Measurements from ENCODE around the gene EPYC.
"Not testable (repeated sequence)": the region's sequence is repeated elsewhere in the genome, so short reads cannot be mapped to it uniquely, and the experiment has no call there.

Gene EPYC

GRCh38 chr12:90989686-90990111 lies 15.1 kb downstream of the EPYC start:
- peaks cover 18% of the 10 kb centered on the region for H3K4me1 ChIP-seq (ENCODE audit: control insufficient read depth, insufficient read depth, low read length)

DNA sequence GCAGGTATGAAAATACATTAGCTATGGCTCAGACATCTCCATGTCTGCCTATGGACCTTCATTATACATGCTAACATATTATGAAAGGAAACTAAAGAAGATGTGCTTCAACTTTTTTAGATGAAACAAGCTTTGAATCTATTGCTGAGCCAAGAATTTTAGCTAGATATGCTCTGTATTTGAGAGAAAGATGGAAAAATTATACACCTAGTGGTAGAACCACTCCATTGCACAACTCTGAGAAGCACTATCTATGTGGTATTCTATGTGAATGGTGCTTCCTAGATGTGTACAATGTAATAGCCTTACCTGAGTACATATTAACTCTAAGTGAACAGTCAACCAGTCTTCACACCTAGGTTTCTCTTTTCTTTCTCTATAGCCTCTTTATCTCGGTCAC lies 17.3 kb downstream of the EPYC start:
- DNase-seq (ENCODE audit: low read depth): no peak
- H3K27me3 ChIP-seq (replicated peaks; ENCODE audit: control insufficient read depth, insufficient read depth, low read length): no peaks in the 10 kb centered on the region
- peaks cover 6% of the 10 kb centered on the region for H3K9me3 ChIP-seq (ENCODE audit: control insufficient read depth, low read length)
- H3K36me3 ChIP-seq (ENCODE audit: control insufficient read depth, insufficient read depth, low read length, severe bottlenecking): no peaks in the 10 kb centered on the region
- H3K9ac ChIP-seq (ENCODE audit: low read length): no peak overlapping the region
- H3K4me3 ChIP-seq (ENCODE audit: low read length): no peak overlapping the region
- peaks cover 18% of the 10 kb centered on the region for H3K4me1 ChIP-seq (ENCODE audit: control insufficient read depth, insufficient read depth, low read length)

More at GRCh38 chr12:90989686-90990111, 15.1 kb downstream of the EPYC start:
- H3K9me3 ChIP-seq (ENCODE audit: control insufficient read depth, low read length): peaks cover 6% of the 10 kb centered on the region
- H3K9ac ChIP-seq (ENCODE audit: low read length): no peak overlapping the region
- H3K4me3 ChIP-seq (ENCODE audit: low read length): peak overlapping the region; percentile 53
- DNase-seq (ENCODE audit: low read depth): no peak
- H3K27me3 ChIP-seq (replicated peaks; ENCODE audit: control insufficient read depth, insufficient read depth, low read length): no peaks in the 10 kb centered on the region
- no peaks in the 10 kb centered on the region for H3K36me3 ChIP-seq (ENCODE audit: control insufficient read depth, insufficient read depth, low read length, severe bottlenecking)

GRCh38 chr12:90987101-90987500 lies 17.7 kb downstream of the EPYC start:
- Histone ChIP-seq H3K36me3 (ENCODE audit: control insufficient read depth, insufficient read depth, low read length, severe bottlenecking) (no peaks in the 10 kb centered on the region), H3K9ac (ENCODE audit: low read length) (no peak overlapping the region), H3K9me3 (ENCODE audit: control insufficient read depth, low read length) (peaks cover 6% of the 10 kb centered on the region), H3K4me1 (ENCODE audit: control insufficient read depth, insufficient read depth, low read length) (peaks cover 18% of the 10 kb centered on the region), H3K4me3 (ENCODE audit: low read length) (no peak overlapping the region), H3K27me3 (replicated peaks; ENCODE audit: control insufficient read depth, insufficient read depth, low read length) (no peaks in the 10 kb centered on the region)
- DNase-seq (ENCODE audit: low read depth): no peak

DNA sequence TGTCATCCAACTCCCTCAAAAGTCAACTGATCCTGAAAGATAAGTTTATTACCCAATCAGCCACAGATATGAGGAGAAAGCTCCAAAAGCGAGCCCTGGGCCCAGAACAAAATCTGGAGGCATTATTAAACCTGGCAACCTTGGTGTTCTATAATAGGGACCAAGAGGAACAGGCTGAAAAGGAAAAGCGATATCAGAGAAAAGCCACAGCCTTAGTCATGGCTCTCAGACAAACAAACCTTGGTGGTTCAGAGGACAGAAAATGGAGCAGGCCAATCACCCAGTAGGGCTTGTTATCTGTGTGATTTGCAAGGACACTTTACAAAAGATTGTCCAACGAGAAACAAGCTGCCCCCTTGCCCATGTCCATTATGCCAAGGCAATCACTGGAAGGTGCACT lies 19.4 kb downstream of the EPYC start:
- H3K9ac ChIP-seq (ENCODE audit: low read length); H3K27me3 ChIP-seq (replicated peaks; ENCODE audit: control insufficient read depth, insufficient read depth, low read length); DNase-seq (ENCODE audit: low read depth); H3K36me3 ChIP-seq (ENCODE audit: control insufficient read depth, insufficient read depth, low read length, severe bottlenecking); H3K9me3 ChIP-seq (ENCODE audit: control insufficient read depth, low read length); H3K4me3 ChIP-seq (ENCODE audit: low read length): not testable (repeated sequence)
- peaks cover 18% of the 10 kb centered on the region for H3K4me1 ChIP-seq (ENCODE audit: control insufficient read depth, insufficient read depth, low read length)

GRCh38 chr12:90984114-90984513 lies 20.7 kb downstream of the EPYC start:
- Histone ChIP-seq H3K4me1 (ENCODE audit: control insufficient read depth, insufficient read depth, low read length) (peaks cover 16% of the 10 kb centered on the region), H3K27me3 (replicated peaks; ENCODE audit: control insufficient read depth, insufficient read depth, low read length) (no peaks in the 10 kb centered on the region), H3K9ac (ENCODE audit: low read length) (no peak overlapping the region), H3K36me3 (ENCODE audit: control insufficient read depth, insufficient read depth, low read length, severe bottlenecking) (no peaks in the 10 kb centered on the region), H3K9me3 (ENCODE audit: control insufficient read depth, low read length) (peaks cover 6% of the 10 kb centered on the region), H3K4me3 (ENCODE audit: low read length) (no peak overlapping the region)
- no peak for DNase-seq (ENCODE audit: low read depth)

DNA sequence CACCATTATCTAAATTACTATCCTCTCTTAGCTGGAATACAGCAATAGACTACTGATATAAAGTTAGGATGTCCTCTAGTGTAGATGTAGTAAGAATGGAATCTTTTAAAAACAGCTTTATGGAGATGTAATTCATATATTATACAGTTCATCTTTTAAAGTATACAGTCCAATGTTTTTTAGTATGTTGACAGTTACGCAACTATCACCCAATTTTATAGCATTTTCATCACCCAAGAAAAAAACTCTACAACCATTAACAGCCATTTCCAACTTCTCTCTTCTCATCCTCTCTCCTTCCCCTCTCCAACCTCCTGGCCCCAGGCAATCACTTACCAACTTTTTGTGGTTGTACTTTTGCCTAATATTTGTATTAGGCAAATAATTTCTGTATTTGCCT lies 22.6 kb downstream of the EPYC start:
- no peaks in the 10 kb centered on the region for H3K36me3 ChIP-seq (ENCODE audit: control insufficient read depth, insufficient read depth, low read length, severe bottlenecking)
- H3K9me3 ChIP-seq (ENCODE audit: control insufficient read depth, low read length): peaks cover 6% of the 10 kb centered on the region
- H3K27me3 ChIP-seq (replicated peaks; ENCODE audit: control insufficient read depth, insufficient read depth, low read length): no peaks in the 10 kb centered on the region
- no peak overlapping the region for H3K9ac ChIP-seq (ENCODE audit: low read length)
- no peak overlapping the region for H3K4me3 ChIP-seq (ENCODE audit: low read length)
- peaks cover 13% of the 10 kb centered on the region for H3K4me1 ChIP-seq (ENCODE audit: control insufficient read depth, insufficient read depth, low read length)
- DNase-seq (ENCODE audit: low read depth): no peak

- peak; percentile 75 for DNase-seq (ENCODE audit: low read depth)
- no peaks in the 10 kb centered on the region for H3K9me3 ChIP-seq (ENCODE audit: control insufficient read depth, low read length)
- H3K4me1 ChIP-seq (ENCODE audit: control insufficient read depth, insufficient read depth, low read length): peaks cover 13% of the 10 kb centered on the region
- no peak overlapping the region for H3K4me3 ChIP-seq (ENCODE audit: low read length)
- peak overlapping the region; percentile 48 for H3K9ac ChIP-seq (ENCODE audit: low read length)
- H3K36me3 ChIP-seq (ENCODE audit: control insufficient read depth, insufficient read depth, low read length, severe bottlenecking): no peaks in the 10 kb centered on the region
- H3K27me3 ChIP-seq (replicated peaks; ENCODE audit: control insufficient read depth, insufficient read depth, low read length): no peaks in the 10 kb centered on the region
Observed at GRCh38 chr12:90979951-90980350, 24.8 kb downstream of the EPYC start.

GRCh38 chr12:90979019-90979418 lies 25.8 kb downstream of the EPYC start:
- Histone ChIP-seq H3K36me3 (ENCODE audit: control insufficient read depth, insufficient read depth, low read length, severe bottlenecking) (no peaks in the 10 kb centered on the region), H3K9ac (ENCODE audit: low read length) (peak overlapping the region; percentile 48), H3K4me3 (ENCODE audit: low read length) (no peak overlapping the region), H3K27me3 (replicated peaks; ENCODE audit: control insufficient read depth, insufficient read depth, low read length) (no peaks in the 10 kb centered on the region), H3K4me1 (ENCODE audit: control insufficient read depth, insufficient read depth, low read length) (peaks cover 15% of the 10 kb centered on the region), H3K9me3 (ENCODE audit: control insufficient read depth, low read length) (no peaks in the 10 kb centered on the region)
- no peak for DNase-seq (ENCODE audit: low read depth)

DNA sequence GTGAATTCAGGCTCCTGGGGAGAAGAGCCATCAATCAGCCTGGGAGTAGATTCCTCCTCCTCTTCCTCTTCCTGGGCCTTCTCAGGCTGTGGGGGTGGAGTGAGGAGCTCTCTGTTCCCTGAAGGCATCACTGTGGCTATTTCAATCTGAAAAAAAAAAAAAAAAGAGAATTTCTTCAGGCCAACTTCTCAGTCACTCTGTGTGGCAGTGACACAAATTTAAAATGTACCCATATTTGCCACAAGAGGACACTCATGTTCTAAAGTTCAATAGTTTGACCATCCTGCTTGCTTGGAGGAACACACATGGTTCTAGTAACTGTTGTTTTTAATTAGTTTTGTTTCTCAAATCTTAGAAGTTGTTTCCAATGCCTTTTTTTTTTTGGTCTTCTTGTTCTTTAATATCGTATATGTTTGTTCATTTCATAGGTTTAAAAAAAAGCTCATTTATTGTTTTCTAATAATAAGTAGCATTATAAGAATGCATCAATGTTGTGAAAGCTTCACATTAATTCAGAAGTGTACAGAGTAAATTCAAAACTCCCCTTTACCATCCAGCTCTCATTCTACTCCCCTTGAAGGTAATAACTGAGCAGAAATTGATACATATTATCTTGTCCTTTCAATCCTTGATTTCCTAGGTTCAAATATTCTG lies 26.5 kb downstream of the EPYC start:
- Histone ChIP-seq H3K27me3 (replicated peaks; ENCODE audit: control insufficient read depth, insufficient read depth, low read length) (no peaks in the 10 kb centered on the region), H3K4me3 (ENCODE audit: low read length) (no peak overlapping the region), H3K9ac (ENCODE audit: low read length) (peak overlapping the region; percentile 55), H3K4me1 (ENCODE audit: control insufficient read depth, insufficient read depth, low read length) (peaks cover 19% of the 10 kb centered on the region), H3K9me3 (ENCODE audit: control insufficient read depth, low read length) (no peaks in the 10 kb centered on the region), H3K36me3 (ENCODE audit: control insufficient read depth, insufficient read depth, low read length, severe bottlenecking) (no peaks in the 10 kb centered on the region)
- peak; percentile 87 for DNase-seq (ENCODE audit: low read depth)

- Histone ChIP-seq H3K4me1 (ENCODE audit: control insufficient read depth, insufficient read depth, low read length) (peaks cover 19% of the 10 kb centered on the region), H3K36me3 (ENCODE audit: control insufficient read depth, insufficient read depth, low read length, severe bottlenecking) (no peaks in the 10 kb centered on the region), H3K27me3 (replicated peaks; ENCODE audit: control insufficient read depth, insufficient read depth, low read length) (no peaks in the 10 kb centered on the region), H3K9me3 (ENCODE audit: control insufficient read depth, low read length) (no peaks in the 10 kb centered on the region), H3K9ac (ENCODE audit: low read length) (no peak overlapping the region), H3K4me3 (ENCODE audit: low read length) (no peak overlapping the region)
- peak; percentile 87 for DNase-seq (ENCODE audit: low read depth)
Observed at GRCh38 chr12:90977224-90977623, 27.5 kb downstream of the EPYC start.

- Histone ChIP-seq H3K36me3 (ENCODE audit: control insufficient read depth, insufficient read depth, low read length, severe bottlenecking) (no peaks in the 10 kb centered on the region), H3K9me3 (ENCODE audit: control insufficient read depth, low read length) (no peaks in the 10 kb centered on the region), H3K4me3 (ENCODE audit: low read length) (no peak overlapping the region), H3K4me1 (ENCODE audit: control insufficient read depth, insufficient read depth, low read length) (peaks cover 9% of the 10 kb centered on the region), H3K27me3 (replicated peaks; ENCODE audit: control insufficient read depth, insufficient read depth, low read length) (no peaks in the 10 kb centered on the region), H3K9ac (ENCODE audit: low read length) (no peak overlapping the region)
- peak; percentile 32 for DNase-seq (ENCODE audit: low read depth)
Observed at GRCh38 chr12:90974286-90974685, 30.5 kb downstream of the EPYC start.

DNA sequence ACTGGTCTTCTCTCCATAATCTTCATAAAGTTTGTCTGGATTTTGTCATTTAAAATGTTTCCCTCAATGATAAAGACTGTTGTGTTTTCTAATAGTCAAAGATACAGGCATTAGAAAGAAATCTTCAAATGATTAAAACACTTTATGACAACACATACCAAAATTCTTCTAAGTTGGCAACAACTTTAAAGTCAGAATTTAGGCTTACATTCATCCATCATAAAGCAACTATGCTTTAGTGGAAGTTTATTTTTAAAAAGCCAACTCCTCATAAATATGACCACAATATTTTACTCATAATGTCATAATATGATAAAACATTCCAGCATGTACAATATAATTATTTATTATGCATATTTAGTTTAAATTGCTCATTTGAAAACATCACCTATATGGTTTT lies 32.5 kb downstream of the EPYC start:
- H3K4me3 ChIP-seq (ENCODE audit: low read length): no peak overlapping the region
- DNase-seq (ENCODE audit: low read depth): no peak

More for the DNA sequence above, 32.5 kb downstream of the EPYC start:
- H3K27me3 ChIP-seq (replicated peaks; ENCODE audit: control insufficient read depth, insufficient read depth, low read length): no peaks in the 10 kb centered on the region
- peaks cover 6% of the 10 kb centered on the region for H3K4me1 ChIP-seq (ENCODE audit: control insufficient read depth, insufficient read depth, low read length)
- H3K36me3 ChIP-seq (ENCODE audit: control insufficient read depth, insufficient read depth, low read length, severe bottlenecking): no peaks in the 10 kb centered on the region
- H3K9me3 ChIP-seq (ENCODE audit: control insufficient read depth, low read length): no peaks in the 10 kb centered on the region
- no peak overlapping the region for H3K9ac ChIP-seq (ENCODE audit: low read length)
